ENCODE results near the gene ODF4.

DNA sequence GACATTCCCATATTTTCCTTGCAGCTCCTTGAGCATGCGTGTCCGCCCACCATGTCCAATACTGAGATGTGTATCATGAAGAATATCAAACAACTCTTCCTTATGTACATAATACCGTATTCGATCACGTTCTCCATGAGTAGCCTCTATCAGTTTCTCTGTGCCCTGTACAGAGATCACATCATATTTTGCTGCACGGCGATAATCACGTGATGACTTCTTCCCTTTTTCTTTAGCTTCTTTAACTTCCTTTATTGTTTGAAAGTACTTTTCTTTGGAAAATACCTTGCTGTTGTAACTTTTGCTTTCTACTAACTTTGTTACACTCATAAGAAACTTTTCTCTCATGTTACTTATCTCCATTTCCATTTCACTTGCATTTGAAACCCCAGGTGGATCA lies 30.3 kb downstream of the ODF4 start:
- TF ChIP-seq TAF1 (IDR thresholded peaks at IDR 0.05; ENCODE audit: low read depth, low read length) (no peak), POLR2AphosphoS5 (IDR thresholded peaks at IDR 0.05; ENCODE audit: low read depth, low read length) (no peak), POLR2A (IDR thresholded peaks at IDR 0.05; ENCODE audit: low read depth, low read length) (no peak), POU2F2 (IDR thresholded peaks at IDR 0.05; ENCODE audit: low read depth, low read length) (no peak), PAX5 (IDR thresholded peaks at IDR 0.05; ENCODE audit: insufficient read depth, low read length, severe bottlenecking) (no peak)
